Astrocyte (in vitro differentiated cells and primary cell): Measurements from ENCODE around the gene NUBP1. TPM values are rescaled to one million over a fixed set of nuclear protein-coding genes. Genes with fewer than 3 reads are reported as not detected.

ENCODE experiments used
- DNase-seq: peaks from one replicate; pipeline ENCODE4 v3.0.0-alpha.2; 2010; ENCODE audit warnings: low read depth
- FAIRE-seq: peaks from 2 replicates; lab custom pipeline; 2011; peaks lifted over from hg19 to GRCh38; lab: Jason Lieb, UNC
- H2AFZ ChIP-seq: 2 replicates; pipeline ENCODE4 v1.6.0; 2012; ENCODE audit warnings: low read depth, low read length, inconsistent platforms
- H3K27ac ChIP-seq: 2 replicates; pipeline ENCODE4 v1.5.1; 2011; ENCODE audit warnings: low read depth, low read length, inconsistent platforms
- H3K27me3 ChIP-seq: 2 replicates; pipeline ENCODE4 v1.6.0; 2011; ENCODE audit warnings: low read length, inconsistent platforms; ENCODE audit not compliant: insufficient read depth
- H3K36me3 ChIP-seq: 2 replicates; pipeline ENCODE4 v1.5.1; 2011; ENCODE audit warnings: low read length, inconsistent platforms; ENCODE audit not compliant: insufficient read depth
- H3K4me1 ChIP-seq: 2 replicates; pipeline ENCODE4 v1.5.1; 2011; ENCODE audit warnings: low read length, inconsistent platforms; ENCODE audit not compliant: insufficient read depth
- H3K4me2 ChIP-seq: 2 replicates; pipeline ENCODE4 v1.6.0; 2012; ENCODE audit warnings: low read length, inconsistent platforms
- H3K4me3 ChIP-seq: 2 replicates; pipeline ENCODE4 v1.5.1; 2011; ENCODE audit warnings: low read depth, mild to moderate bottlenecking, low read length, inconsistent platforms; ENCODE audit not compliant: insufficient read depth
- H3K79me2 ChIP-seq: 2 replicates; pipeline ENCODE4 v1.6.0; 2012; ENCODE audit warnings: mild to moderate bottlenecking, low read length, inconsistent platforms; ENCODE audit not compliant: insufficient read depth
- H3K9ac ChIP-seq: 2 replicates; pipeline ENCODE4 v1.6.0; 2012; ENCODE audit warnings: mild to moderate bottlenecking, low read length, inconsistent platforms
- H3K9me3 ChIP-seq: 2 replicates; pipeline ENCODE4 v1.5.1; 2012; ENCODE audit warnings: low read depth, mild to moderate bottlenecking, low read length, inconsistent platforms; ENCODE audit not compliant: insufficient read depth
- H4K20me1 ChIP-seq: 2 replicates; pipeline ENCODE4 v1.6.0; 2012; ENCODE audit warnings: low read length, inconsistent platforms; ENCODE audit not compliant: insufficient read depth
- H3K27ac Mint-ChIP-seq: one replicate; pipeline ENCODE4 v1.8.0; 2021; ENCODE audit warnings: mild to moderate bottlenecking, mixed read lengths; ENCODE audit not compliant: unreplicated experiment
- H3K27me3 Mint-ChIP-seq: one replicate; pipeline ENCODE4 v1.8.0; 2021; ENCODE audit warnings: low read depth, mixed read lengths; ENCODE audit not compliant: unreplicated experiment
- H3K36me3 Mint-ChIP-seq: one replicate; pipeline ENCODE4 v1.8.0; 2021; ENCODE audit warnings: low read depth, mixed read lengths; ENCODE audit not compliant: unreplicated experiment
- H3K4me1 Mint-ChIP-seq: one replicate; pipeline ENCODE4 v1.8.0; 2021; ENCODE audit warnings: low read depth, mixed read lengths; ENCODE audit not compliant: unreplicated experiment
- H3K4me3 Mint-ChIP-seq: one replicate; pipeline ENCODE4 v1.8.0; 2021; ENCODE audit warnings: mild to moderate bottlenecking, moderate library complexity, mixed read lengths; ENCODE audit not compliant: unreplicated experiment
- H3K9me3 Mint-ChIP-seq: one replicate; pipeline ENCODE4 v1.8.0; 2021; ENCODE audit warnings: mild to moderate bottlenecking, mixed read lengths; ENCODE audit not compliant: unreplicated experiment
- EZH2 ChIP-seq: IDR thresholded peaks from 2 replicates; pipeline ENCODE4 v1.6.1; 2012; ENCODE audit warnings: mild to moderate bottlenecking, low read length, inconsistent platforms; ENCODE audit not compliant: insufficient read depth
- total RNA-seq: library from RNA; stranded (reverse); gene quantifications from 2 replicates; pipeline ENCODE4 v1.2.1, GENCODE V29; 2021
- TF ChIP-seq, protein P1 (sequence below): IDR thresholded peaks from 2 replicates; pipeline ENCODE4 v1.5.1; 2011; ENCODE audit warnings: low read depth, mild to moderate bottlenecking, inconsistent platforms, low read length, moderate library complexity; ENCODE audit not compliant: insufficient read depth

The NUBP1 gene
- total RNA-seq, 1 donor from 2014 or later = 17.4 TPM

DNA sequence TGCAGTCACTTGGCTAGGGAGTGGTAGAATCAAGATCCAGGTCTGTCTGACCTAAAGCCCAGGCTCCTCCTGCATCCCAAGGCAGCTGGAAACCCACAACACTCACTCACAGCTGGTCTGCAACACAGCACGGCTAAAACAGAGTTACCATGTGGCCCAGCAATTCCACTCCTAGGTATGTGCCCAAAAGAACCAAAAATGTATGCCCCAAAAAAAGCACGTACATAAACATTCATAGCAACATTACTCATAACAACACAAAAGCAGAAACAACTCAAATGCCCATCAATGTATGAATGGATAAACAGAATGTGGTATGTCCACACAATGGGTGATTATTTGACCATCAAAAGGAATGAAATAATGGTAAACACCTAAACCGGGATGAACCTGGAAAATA is 66.1 kb downstream of the NUBP1 start:
- Mint-ChIP-seq H3K9me3 (no peaks in the 10 kb centered on the region), H3K36me3 (no peaks in the 10 kb centered on the region), H3K4me1 (no peaks in the 10 kb centered on the region), H3K27ac (no peak overlapping the region), H3K4me3 (no peak overlapping the region), H3K27me3 (peaks cover 11% of the 10 kb centered on the region)
- Histone ChIP-seq H3K4me3 (no peak overlapping the region), H3K9me3 (no peaks in the 10 kb centered on the region), H3K9ac (no peak overlapping the region), H3K27ac (no peak overlapping the region), H3K79me2 (no peaks in the 10 kb centered on the region), H2AFZ (no peak overlapping the region), H3K4me2 (no peak overlapping the region), H3K36me3 (no peaks in the 10 kb centered on the region), H4K20me1 (no peaks in the 10 kb centered on the region), H3K4me1 (no peaks in the 10 kb centered on the region), H3K27me3 (no peaks in the 10 kb centered on the region)
- FAIRE-seq (no peak), DNase-seq (no peak)
- TF ChIP-seq, protein P1, sequence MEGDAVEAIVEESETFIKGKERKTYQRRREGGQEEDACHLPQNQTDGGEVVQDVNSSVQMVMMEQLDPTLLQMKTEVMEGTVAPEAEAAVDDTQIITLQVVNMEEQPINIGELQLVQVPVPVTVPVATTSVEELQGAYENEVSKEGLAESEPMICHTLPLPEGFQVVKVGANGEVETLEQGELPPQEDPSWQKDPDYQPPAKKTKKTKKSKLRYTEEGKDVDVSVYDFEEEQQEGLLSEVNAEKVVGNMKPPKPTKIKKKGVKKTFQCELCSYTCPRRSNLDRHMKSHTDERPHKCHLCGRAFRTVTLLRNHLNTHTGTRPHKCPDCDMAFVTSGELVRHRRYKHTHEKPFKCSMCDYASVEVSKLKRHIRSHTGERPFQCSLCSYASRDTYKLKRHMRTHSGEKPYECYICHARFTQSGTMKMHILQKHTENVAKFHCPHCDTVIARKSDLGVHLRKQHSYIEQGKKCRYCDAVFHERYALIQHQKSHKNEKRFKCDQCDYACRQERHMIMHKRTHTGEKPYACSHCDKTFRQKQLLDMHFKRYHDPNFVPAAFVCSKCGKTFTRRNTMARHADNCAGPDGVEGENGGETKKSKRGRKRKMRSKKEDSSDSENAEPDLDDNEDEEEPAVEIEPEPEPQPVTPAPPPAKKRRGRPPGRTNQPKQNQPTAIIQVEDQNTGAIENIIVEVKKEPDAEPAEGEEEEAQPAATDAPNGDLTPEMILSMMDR = no peak
- no peak for TF ChIP-seq EZH2

DNA sequence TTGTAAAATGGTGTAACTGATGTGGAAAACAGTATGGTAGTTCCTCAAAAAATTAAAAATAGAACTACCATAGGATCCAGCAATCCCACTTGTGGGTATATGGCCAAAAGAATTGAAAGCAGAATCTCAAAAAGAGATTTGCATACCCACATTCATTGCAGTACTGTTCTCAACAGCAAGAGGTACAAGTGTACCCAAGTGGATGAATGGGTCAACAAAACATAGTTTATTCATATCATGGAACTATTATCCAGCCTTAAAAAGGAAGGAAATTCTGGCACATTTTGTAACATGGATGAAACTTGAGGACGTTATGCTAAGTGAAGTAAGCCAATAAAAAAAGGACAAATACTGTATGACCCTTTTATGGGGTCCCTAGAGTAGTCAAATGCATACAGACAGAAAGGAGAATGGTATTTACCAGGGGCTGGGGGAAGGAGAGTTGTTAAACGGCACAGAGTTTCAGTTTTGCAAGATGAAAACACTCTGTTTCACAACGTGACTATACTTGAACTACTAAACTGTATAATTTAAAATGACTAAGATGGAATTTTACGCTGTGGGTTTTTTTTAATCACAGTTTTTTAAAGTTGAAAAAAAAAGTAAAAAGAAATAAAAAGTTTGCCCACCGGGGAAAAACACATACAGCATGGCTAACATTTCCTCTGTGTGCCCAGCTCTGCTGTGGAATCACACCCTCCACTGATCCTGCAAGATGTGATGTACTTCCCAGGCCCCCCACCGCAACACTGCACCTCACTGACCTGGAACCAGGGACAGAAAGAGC is 68.9 kb downstream of the NUBP1 start:
- TF ChIP-seq, protein P1 = no peak
- no peak for TF ChIP-seq EZH2
- H3K27me3 Mint-ChIP-seq = peaks cover 8% of the 10 kb centered on the region
- no peaks in the 10 kb centered on the region for H3K79me2 ChIP-seq
- peaks cover 2% of the 10 kb centered on the region for H3K27me3 ChIP-seq
- no peaks in the 10 kb centered on the region for H3K36me3 Mint-ChIP-seq
- no peak overlapping the region for H3K27ac ChIP-seq
- H3K4me3 ChIP-seq = no peak overlapping the region
- no peak overlapping the region for H3K4me2 ChIP-seq
- DNase-seq (no peak), FAIRE-seq (no peak)
- H3K4me1 ChIP-seq = no peaks in the 10 kb centered on the region
- H3K9ac ChIP-seq = no peak overlapping the region
- H3K36me3 ChIP-seq = no peaks in the 10 kb centered on the region
- H3K9me3 Mint-ChIP-seq = no peaks in the 10 kb centered on the region
- H2AFZ ChIP-seq = no peak overlapping the region
- no peak overlapping the region for H3K27ac Mint-ChIP-seq
- no peak overlapping the region for H3K4me3 Mint-ChIP-seq
- no peaks in the 10 kb centered on the region for H3K9me3 ChIP-seq
- no peaks in the 10 kb centered on the region for H3K4me1 Mint-ChIP-seq
- no peaks in the 10 kb centered on the region for H4K20me1 ChIP-seq

DNA sequence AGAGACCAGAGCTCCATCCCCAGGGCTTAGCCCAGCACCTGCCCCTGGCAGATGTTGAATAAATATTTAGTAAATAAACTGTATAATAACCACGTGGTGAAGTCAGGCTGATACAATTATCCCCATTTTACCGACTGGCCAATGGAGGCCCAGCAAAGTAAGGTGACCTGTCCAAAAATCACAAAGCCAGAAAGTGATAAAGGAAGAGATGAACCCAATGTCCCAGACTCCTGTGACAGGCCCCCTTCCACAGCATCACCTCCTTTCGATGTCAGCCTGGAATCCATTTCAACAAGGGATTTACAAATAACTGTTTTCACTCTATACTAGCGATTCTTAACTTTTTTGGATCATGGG is 69.4 kb downstream of the NUBP1 start:
- TF ChIP-seq EZH2 = no peak
- TF ChIP-seq, protein P1 = no peak
- DNase-seq (no peak), FAIRE-seq (no peak)
- Histone ChIP-seq H3K9me3 (no peaks in the 10 kb centered on the region), H3K4me1 (no peaks in the 10 kb centered on the region), H3K36me3 (no peaks in the 10 kb centered on the region), H3K4me2 (no peak overlapping the region), H3K79me2 (no peaks in the 10 kb centered on the region), H3K9ac (no peak overlapping the region), H4K20me1 (no peaks in the 10 kb centered on the region), H3K4me3 (no peak overlapping the region), H3K27ac (no peak overlapping the region), H3K27me3 (peaks cover 5% of the 10 kb centered on the region), H2AFZ (no peak overlapping the region)
- Mint-ChIP-seq H3K9me3 (no peaks in the 10 kb centered on the region), H3K27me3 (peaks cover 9% of the 10 kb centered on the region), H3K27ac (no peak overlapping the region), H3K4me1 (no peaks in the 10 kb centered on the region), H3K4me3 (no peak overlapping the region), H3K36me3 (no peaks in the 10 kb centered on the region)
